H9 (cell line): ENCODE data around the gene CYSLTR2. TPM values are rescaled to one million over a fixed set of nuclear protein-coding genes. Genes with fewer than 3 reads are reported as not detected.

Experiments
- DNase-seq: peaks from one replicate; pipeline ENCODE4 v3.0.0-alpha.2; 2017
- H2AFZ ChIP-seq: one replicate; pipeline ENCODE4 v1.6.1; 2013; ENCODE audit warnings: mild to moderate bottlenecking, low read length, control low read depth, moderate library complexity
- H2AK5ac ChIP-seq: 2 replicates; pipeline ENCODE4 v1.6.1; 2013; ENCODE audit warnings: low read length, control low read depth, mixed read lengths; ENCODE audit not compliant: insufficient read length
- H2BK120ac ChIP-seq: one replicate; pipeline ENCODE4 v1.6.1; 2013; ENCODE audit warnings: low read depth, mild to moderate bottlenecking, low read length, control low read depth, inconsistent platforms; ENCODE audit not compliant: poor library complexity, severe bottlenecking
- H2BK12ac ChIP-seq: 2 replicates; pipeline ENCODE4 v1.6.1; 2013; ENCODE audit warnings: low read length, control low read depth, mixed read lengths, low read depth; ENCODE audit not compliant: insufficient read length
- H2BK15ac ChIP-seq: 2 replicates; pipeline ENCODE4 v1.6.1; 2013; ENCODE audit warnings: low read depth, low read length, control low read depth
- H2BK20ac ChIP-seq: one replicate; pipeline ENCODE4 v1.6.1; 2013; ENCODE audit warnings: low read depth, mild to moderate bottlenecking, low read length, control low read depth, inconsistent platforms; ENCODE audit not compliant: poor library complexity, severe bottlenecking
- H2BK5ac ChIP-seq: 2 replicates; pipeline ENCODE4 v1.6.1; 2013; ENCODE audit warnings: low read length, control low read depth, mixed read lengths; ENCODE audit not compliant: insufficient read length
- H3K14ac ChIP-seq: 2 replicates; pipeline ENCODE4 v1.6.1; 2013; ENCODE audit warnings: low read length, control low read depth; ENCODE audit not compliant: insufficient read depth
- H3K18ac ChIP-seq: 2 replicates; pipeline ENCODE4 v1.6.1; 2013; ENCODE audit warnings: low read depth, mild to moderate bottlenecking, mixed read lengths, low read length, control low read depth; ENCODE audit not compliant: insufficient read length
- H3K23ac ChIP-seq: 2 replicates; pipeline ENCODE4 v1.6.1; 2013; ENCODE audit warnings: low read length, control low read depth, mixed read lengths, low read depth; ENCODE audit not compliant: insufficient read length
- H3K23me2 ChIP-seq: 2 replicates; pipeline ENCODE4 v1.6.1; 2013; ENCODE audit warnings: low read depth, mild to moderate bottlenecking, mixed read lengths, low read length, control low read depth; ENCODE audit not compliant: insufficient read length, poor library complexity, severe bottlenecking
- H3K27ac ChIP-seq: 2 replicates; pipeline ENCODE4 v1.5.1; 2013; ENCODE audit warnings: low read length, control low read depth, mixed read lengths, low read depth; ENCODE audit not compliant: insufficient read length
- H3K27me3 ChIP-seq: 2 replicates; pipeline ENCODE4 v1.6.1; 2013; ENCODE audit warnings: low read length, control low read depth, inconsistent platforms; ENCODE audit not compliant: insufficient read depth
- H3K4ac ChIP-seq: 2 replicates; pipeline ENCODE4 v1.6.1; 2013; ENCODE audit warnings: low read depth, mild to moderate bottlenecking, control low read depth, inconsistent platforms, low read length, moderate library complexity
- H3K4me1 ChIP-seq: 2 replicates; pipeline ENCODE4 v1.6.1; 2013; ENCODE audit warnings: low read length, control low read depth, inconsistent platforms; ENCODE audit not compliant: insufficient read depth
- H3K4me2 ChIP-seq: 2 replicates; pipeline ENCODE4 v1.6.1; 2013; ENCODE audit warnings: low read length, control low read depth, mixed read lengths; ENCODE audit not compliant: insufficient read length, insufficient read depth
- H3K56ac ChIP-seq: 2 replicates; pipeline ENCODE4 v1.6.1; 2013; ENCODE audit warnings: low read depth, mild to moderate bottlenecking, mixed read lengths, low read length, control low read depth; ENCODE audit not compliant: insufficient read length
- H3K79me1 ChIP-seq: 2 replicates; pipeline ENCODE4 v1.6.1; 2013; ENCODE audit warnings: low read depth, mild to moderate bottlenecking, moderate library complexity, low read length, control low read depth, inconsistent platforms; ENCODE audit not compliant: insufficient read depth, poor library complexity, severe bottlenecking
- H3K79me2 ChIP-seq: 2 replicates; pipeline ENCODE4 v1.6.1; 2013; ENCODE audit warnings: low read length, control low read depth, inconsistent platforms; ENCODE audit not compliant: insufficient read depth
- H3K9ac ChIP-seq: 2 replicates; pipeline ENCODE4 v1.6.1; 2013; ENCODE audit warnings: low read length, control low read depth, mixed read lengths; ENCODE audit not compliant: insufficient read length; ENCODE audit errors: extremely low read depth
- H3K9me3 ChIP-seq: one replicate; pipeline ENCODE4 v1.6.1; 2013; ENCODE audit warnings: low read depth, low read length, inconsistent platforms; ENCODE audit not compliant: control insufficient read depth
- H3T11ph ChIP-seq: one replicate; pipeline ENCODE4 v1.6.1; 2013; ENCODE audit warnings: mild to moderate bottlenecking, low read length, control low read depth, inconsistent platforms
- H4K20me1 ChIP-seq: one replicate; pipeline ENCODE4 v1.6.1; 2013; ENCODE audit not compliant: control insufficient read depth, insufficient read length, insufficient read depth
- H4K5ac ChIP-seq: 2 replicates; pipeline ENCODE4 v1.6.1; 2013; ENCODE audit warnings: low read depth, mild to moderate bottlenecking, mixed read lengths, low read length, control low read depth; ENCODE audit not compliant: insufficient read length
- H4K8ac ChIP-seq: replicated peaks from 2 replicates; pipeline ENCODE4 v1.6.1; 2013; ENCODE audit warnings: low read length, control low read depth, mixed read lengths, low read depth; ENCODE audit not compliant: insufficient read length
- H4K91ac ChIP-seq: 2 replicates; pipeline ENCODE4 v1.6.1; 2013; ENCODE audit warnings: low read depth, mild to moderate bottlenecking, moderate library complexity, mixed read lengths, low read length, control low read depth; ENCODE audit not compliant: insufficient read length
- H3K27ac Mint-ChIP-seq, 3 experiments: 2 replicates in 2 of 3; 3 replicates in 1 of 3; pipeline ENCODE4 v1.8.0; 2020 to 2021; ENCODE audit warnings: mixed read lengths in 3 of 3, mild to moderate bottlenecking in 1 of 3, moderate library complexity in 1 of 3
- H3K27me3 Mint-ChIP-seq: 2 replicates; pipeline ENCODE4 v1.8.0; 2021; ENCODE audit warnings: low read depth, mild to moderate bottlenecking, moderate library complexity, mixed read lengths
- H3K36me3 Mint-ChIP-seq, 3 experiments: 2 replicates in 2 of 3; 3 replicates in 1 of 3; pipeline ENCODE4 v1.8.0; 2020 to 2021; ENCODE audit warnings: low read depth in 3 of 3, mixed read lengths in 3 of 3; ENCODE audit not compliant: insufficient read depth in 1 of 3
- H3K4me1 Mint-ChIP-seq, 2 experiments: 2 replicates each; pipeline ENCODE4 v1.8.0; 2020; ENCODE audit warnings: mixed read lengths in 2 of 2
- H3K4me3 Mint-ChIP-seq, 2 experiments: 2 replicates in 1 of 2; 3 replicates in 1 of 2; pipeline ENCODE4 v1.8.0; 2020 to 2021; ENCODE audit warnings: mild to moderate bottlenecking in 2 of 2, mixed read lengths in 2 of 2, moderate library complexity in 1 of 2
- H3K9me3 Mint-ChIP-seq, 2 experiments: 2 replicates in 1 of 2; 3 replicates in 1 of 2; pipeline ENCODE4 v1.8.0; 2020; ENCODE audit warnings: mild to moderate bottlenecking in 2 of 2, mixed read lengths in 2 of 2, moderate library complexity in 1 of 2
- WGBS: extraction: QIAGEN DNeasy Blood & Tissue Kit; methylation state at CpG from one replicate; pipeline ENCODE4 v1.1.7; 2013; ENCODE audit warnings: missing lambda C conversion rate, low lambda C conversion rate, mixed read lengths; ENCODE audit not compliant: insufficient read length; ENCODE audit errors: extremely low coverage; 5-methylcytosine and 5-hydroxymethylcytosine counted together
- total RNA-seq: library from RNA; stranded (reverse); gene quantifications from 2 replicates; pipeline ENCODE4 v1.2.1, GENCODE V29; 2021
- TF ChIP-seq, protein P1 (sequence below): fragments of 200-600 bp; sonication (generic); conservative IDR thresholded peaks from 3 replicates; pipeline ENCODE4 v1.8.0; 2021; ENCODE audit warnings: antibody characterized with exemption, mild to moderate bottlenecking

CYSLTR2 gene
- total RNA-seq, 1 experiment from 2014 or later = not detected

DNA sequence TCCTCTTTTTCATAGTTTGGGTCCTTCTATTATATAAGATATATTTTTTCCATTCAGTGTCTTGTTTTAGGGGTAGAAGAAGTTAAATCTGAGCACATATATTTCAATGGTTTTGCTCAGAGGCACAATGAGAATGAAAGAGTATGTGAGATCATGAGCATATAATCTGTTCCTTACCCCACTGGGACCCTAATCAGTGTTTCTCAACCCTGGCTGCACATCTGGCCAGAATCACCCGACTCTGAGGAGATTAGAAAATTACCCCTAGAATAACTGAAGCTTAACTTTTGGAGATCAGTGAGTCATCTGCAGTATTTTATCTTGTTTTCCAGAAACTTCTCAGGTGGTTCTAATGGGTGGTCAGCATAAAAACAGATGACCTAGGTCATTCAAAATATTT, 782 bp downstream of the CYSLTR2 start:
- no CpG with 5 or more reads among the region's 1 CpG for WGBS

More for the DNA sequence above, 782 bp downstream of the CYSLTR2 start:
- Mint-ChIP-seq H3K36me3 (no peaks in the 10 kb centered on the region), H3K4me3 (no peak overlapping the region), H3K9me3 (no peaks in the 10 kb centered on the region; a peak in 1 of 5 replicates), H3K27me3 (no peaks in the 10 kb centered on the region), H3K4me1 (peaks cover 3 to 6% of the 10 kb centered on the region in 2 experiments; a peak in 3 of 4 replicates), H3K27ac (no peak overlapping the region)
- Histone ChIP-seq H3K14ac (no peak overlapping the region), H4K91ac (no peak overlapping the region), H3K27ac (no peak overlapping the region), H3K23ac (no peak overlapping the region), H3K4me1 (no peaks in the 10 kb centered on the region), H3K27me3 (no peaks in the 10 kb centered on the region), H2AK5ac (no peak overlapping the region), H3T11ph (no peak overlapping the region), H3K9me3 (no peaks in the 10 kb centered on the region), H3K56ac (no peak overlapping the region), H4K20me1 (no peaks in the 10 kb centered on the region), H3K79me2 (no peaks in the 10 kb centered on the region), H3K23me2 (no peaks in the 10 kb centered on the region), H2BK12ac (no peak overlapping the region), H4K5ac (no peak overlapping the region), H2BK20ac (no peak overlapping the region), H2AFZ (no peak overlapping the region), H2BK5ac (no peak overlapping the region), H2BK120ac (no peak overlapping the region), H3K18ac (no peak overlapping the region), H3K79me1 (no peaks in the 10 kb centered on the region), H3K4ac (no peak overlapping the region), H2BK15ac (no peak overlapping the region), H3K4me2 (no peak overlapping the region), H3K9ac (no peak overlapping the region), H4K8ac (no peak overlapping the region)
- no peak for DNase-seq
- TF ChIP-seq, protein P1, sequence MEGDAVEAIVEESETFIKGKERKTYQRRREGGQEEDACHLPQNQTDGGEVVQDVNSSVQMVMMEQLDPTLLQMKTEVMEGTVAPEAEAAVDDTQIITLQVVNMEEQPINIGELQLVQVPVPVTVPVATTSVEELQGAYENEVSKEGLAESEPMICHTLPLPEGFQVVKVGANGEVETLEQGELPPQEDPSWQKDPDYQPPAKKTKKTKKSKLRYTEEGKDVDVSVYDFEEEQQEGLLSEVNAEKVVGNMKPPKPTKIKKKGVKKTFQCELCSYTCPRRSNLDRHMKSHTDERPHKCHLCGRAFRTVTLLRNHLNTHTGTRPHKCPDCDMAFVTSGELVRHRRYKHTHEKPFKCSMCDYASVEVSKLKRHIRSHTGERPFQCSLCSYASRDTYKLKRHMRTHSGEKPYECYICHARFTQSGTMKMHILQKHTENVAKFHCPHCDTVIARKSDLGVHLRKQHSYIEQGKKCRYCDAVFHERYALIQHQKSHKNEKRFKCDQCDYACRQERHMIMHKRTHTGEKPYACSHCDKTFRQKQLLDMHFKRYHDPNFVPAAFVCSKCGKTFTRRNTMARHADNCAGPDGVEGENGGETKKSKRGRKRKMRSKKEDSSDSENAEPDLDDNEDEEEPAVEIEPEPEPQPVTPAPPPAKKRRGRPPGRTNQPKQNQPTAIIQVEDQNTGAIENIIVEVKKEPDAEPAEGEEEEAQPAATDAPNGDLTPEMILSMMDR = no peak
